ENCODE results near the gene MAP4K5. TPM values are rescaled to one million over a fixed set of nuclear protein-coding genes. Genes with fewer than 3 reads are reported as not detected.
"Not testable (repeated sequence)": the region's sequence is repeated elsewhere in the genome, so short reads cannot be mapped to it uniquely, and the experiment has no call there.

Gene MAP4K5
- total RNA-seq, 4 donors from 2014 or later: 78.9 to 161 (median 101) TPM

DNA sequence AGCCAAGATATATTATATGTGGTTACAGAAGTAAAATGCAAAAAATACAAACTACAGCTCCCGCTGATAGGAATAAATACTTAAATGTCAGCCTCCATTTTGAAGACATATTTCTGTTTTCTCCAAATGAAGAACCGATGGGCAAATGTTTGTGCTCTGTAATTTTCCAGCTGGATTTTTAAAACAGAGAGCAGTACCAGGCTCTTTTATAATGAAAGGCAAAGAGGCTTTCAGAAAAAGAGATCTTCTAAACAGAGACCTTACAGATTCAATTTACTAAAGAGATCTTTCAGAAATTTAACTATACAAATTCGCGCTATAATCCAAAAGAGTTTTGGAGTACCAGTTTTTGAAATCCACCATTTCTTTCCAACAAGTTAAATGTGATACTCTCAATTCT, 19.9 kb downstream of the MAP4K5 start:
- ATAC-seq (ENCODE audit: low FRiP score) (no peak), DNase-seq (ENCODE audit: low spot score) (no peak)
- TF ChIP-seq, protein P1, sequence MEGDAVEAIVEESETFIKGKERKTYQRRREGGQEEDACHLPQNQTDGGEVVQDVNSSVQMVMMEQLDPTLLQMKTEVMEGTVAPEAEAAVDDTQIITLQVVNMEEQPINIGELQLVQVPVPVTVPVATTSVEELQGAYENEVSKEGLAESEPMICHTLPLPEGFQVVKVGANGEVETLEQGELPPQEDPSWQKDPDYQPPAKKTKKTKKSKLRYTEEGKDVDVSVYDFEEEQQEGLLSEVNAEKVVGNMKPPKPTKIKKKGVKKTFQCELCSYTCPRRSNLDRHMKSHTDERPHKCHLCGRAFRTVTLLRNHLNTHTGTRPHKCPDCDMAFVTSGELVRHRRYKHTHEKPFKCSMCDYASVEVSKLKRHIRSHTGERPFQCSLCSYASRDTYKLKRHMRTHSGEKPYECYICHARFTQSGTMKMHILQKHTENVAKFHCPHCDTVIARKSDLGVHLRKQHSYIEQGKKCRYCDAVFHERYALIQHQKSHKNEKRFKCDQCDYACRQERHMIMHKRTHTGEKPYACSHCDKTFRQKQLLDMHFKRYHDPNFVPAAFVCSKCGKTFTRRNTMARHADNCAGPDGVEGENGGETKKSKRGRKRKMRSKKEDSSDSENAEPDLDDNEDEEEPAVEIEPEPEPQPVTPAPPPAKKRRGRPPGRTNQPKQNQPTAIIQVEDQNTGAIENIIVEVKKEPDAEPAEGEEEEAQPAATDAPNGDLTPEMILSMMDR (IDR thresholded peaks at IDR 0.05): no peak

DNA sequence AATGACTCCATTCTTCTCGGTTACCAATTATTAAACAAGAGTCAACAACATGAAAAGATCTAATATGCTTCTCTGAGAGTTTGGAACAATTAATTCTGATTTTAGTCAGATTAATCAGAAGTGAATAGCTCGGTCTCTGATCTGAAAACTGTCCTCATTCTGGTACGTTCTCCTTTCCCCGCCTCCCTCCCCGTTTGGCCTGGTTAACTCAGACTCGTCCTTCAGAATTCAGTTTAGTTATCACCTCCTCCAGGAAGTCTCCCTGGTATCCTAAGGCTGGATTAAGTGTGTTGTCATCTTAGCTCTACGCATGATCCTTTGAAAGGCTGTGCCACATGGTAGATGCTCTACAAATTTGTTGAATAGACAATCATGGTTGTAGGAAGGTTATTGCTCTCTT, 22.2 kb downstream of the MAP4K5 start:
- ATAC-seq (ENCODE audit: low FRiP score) (no peak), DNase-seq (ENCODE audit: low spot score) (no peak)
- TF ChIP-seq, protein P1 (IDR thresholded peaks at IDR 0.05): no peak

DNA sequence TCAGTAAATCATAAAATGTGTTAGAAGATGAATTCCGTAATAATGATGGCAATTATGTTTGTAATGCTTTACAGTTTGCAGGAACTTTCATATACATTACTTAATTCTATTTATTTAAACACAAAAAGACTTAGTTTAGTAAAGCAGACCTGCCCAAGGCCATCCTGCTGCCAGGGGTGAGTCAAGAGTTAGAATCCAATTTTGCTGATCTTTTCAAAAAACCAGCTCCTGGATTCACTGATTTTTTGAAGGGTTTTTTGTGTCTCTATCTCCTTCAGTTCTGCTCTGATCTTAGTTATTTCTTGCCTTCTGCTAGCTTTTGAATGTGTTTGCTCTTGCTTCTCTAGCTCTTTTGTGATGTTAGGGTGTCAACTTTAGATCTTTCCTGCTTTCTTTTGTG, 25.3 kb downstream of the MAP4K5 start:
- DNase-seq (ENCODE audit: low spot score); ATAC-seq (ENCODE audit: low FRiP score): not testable (repeated sequence)

DNA sequence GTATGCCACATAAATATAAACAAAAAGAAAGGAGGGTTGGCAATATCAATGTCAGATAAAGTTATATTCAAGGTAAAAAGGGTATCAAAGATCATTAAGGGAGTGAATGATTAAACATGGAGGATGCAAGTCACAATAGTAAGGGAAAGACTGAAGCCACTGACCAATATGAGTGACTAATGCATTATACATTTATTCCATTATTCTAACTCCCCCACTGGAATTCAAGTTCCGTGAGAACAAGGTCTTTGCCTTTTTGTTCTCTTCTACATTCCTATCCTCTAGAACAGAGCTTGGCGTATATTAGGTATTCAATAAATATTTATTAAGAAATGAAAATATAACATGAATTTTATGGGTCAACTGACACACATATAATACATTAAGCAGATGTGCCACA, 30.7 kb downstream of the MAP4K5 start:
- TF ChIP-seq, protein P1 (IDR thresholded peaks at IDR 0.05): no peak
- ATAC-seq (ENCODE audit: low FRiP score) (no peak), DNase-seq (ENCODE audit: low spot score) (no peak)

DNA sequence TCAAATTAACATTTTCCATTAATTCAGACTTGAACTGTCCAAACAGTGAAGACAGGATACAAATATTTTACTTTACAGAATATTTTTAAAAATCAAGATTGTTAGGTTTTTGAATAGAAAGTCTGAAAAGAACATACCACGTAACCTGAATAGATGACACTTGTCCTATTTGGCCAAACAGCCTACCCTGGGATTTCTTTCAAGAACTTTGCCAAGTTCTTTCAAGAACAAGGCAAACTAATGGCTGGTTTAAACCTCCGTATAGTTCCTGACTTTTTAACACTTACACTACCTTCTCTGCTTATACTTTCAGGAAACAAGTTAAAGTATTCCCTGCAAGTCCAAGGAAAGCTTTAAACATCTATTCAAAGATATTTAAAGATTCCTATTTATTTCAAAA, 35.0 kb downstream of the MAP4K5 start:
- ATAC-seq (ENCODE audit: low FRiP score) (no peak), DNase-seq (ENCODE audit: low spot score) (no peak)

DNA sequence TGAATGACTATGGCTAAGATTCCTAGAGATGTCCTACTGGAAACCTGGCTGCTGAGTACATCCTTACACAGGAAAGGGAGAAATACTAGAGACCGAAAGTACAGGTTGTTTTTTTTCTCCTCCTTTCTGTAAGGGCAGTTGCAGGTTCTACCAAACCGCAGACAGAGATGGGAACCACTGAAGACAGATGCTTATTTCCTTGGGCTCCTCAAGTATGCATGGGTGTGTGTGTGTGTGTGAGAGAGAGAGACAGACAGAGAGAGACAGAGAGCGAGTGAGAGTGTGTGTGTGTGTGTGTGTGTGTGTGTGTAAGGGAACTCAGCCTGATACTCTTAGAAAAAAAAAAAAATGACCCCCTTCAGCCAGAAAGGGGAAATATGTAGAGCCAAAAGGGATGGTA, 42.5 kb downstream of the MAP4K5 start:
- ATAC-seq (ENCODE audit: low FRiP score): no peak
- DNase-seq (ENCODE audit: low spot score): no peak
- TF ChIP-seq, protein P1 (IDR thresholded peaks at IDR 0.05): no peak

More for the DNA sequence above, 35.0 kb downstream of the MAP4K5 start:
- TF ChIP-seq, protein P1 (IDR thresholded peaks at IDR 0.05): no peak

DNA sequence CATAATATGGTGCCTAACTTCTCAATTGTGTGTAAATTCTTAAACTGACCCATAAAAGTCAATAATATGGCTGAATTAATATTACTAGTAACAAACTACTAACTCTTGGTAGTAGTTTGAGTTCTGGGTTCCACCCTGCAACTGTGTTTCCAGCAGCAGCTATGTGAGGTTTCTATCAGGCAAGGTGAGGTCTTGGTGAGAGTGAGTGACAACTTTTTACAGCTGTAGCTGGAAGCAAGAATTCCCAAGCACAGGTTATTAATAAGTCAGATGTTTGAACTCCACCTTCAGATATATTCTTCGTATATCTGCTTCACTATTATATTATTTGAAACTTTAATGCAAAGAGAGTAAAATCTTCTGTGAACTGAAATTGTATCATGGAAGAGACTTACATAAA, 43.8 kb downstream of the MAP4K5 start:
- ATAC-seq (ENCODE audit: low FRiP score) (no peak), DNase-seq (ENCODE audit: low spot score) (no peak)
- TF ChIP-seq, protein P1 (IDR thresholded peaks at IDR 0.05): no peak

DNA sequence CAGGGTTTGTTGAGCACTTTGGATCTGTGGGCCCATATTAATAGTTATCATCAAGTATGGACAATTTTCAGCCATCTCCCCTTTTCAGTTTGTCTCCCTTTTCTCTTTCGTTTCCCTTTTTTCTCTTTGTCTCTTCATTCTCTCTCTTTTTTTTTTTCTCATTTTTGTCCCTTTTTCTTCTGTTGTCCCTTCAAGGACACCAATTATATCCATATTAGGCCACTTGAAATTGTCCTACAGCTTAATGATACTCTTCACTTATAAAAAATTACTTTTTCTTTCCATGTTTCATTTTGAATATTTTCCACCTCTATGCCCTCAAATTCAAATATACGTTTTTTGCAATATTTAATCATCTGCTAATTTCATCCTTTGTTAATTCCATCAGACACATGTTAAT, 53.3 kb downstream of the MAP4K5 start:
- TF ChIP-seq, protein P1 (IDR thresholded peaks at IDR 0.05): no peak
- DNase-seq (ENCODE audit: low spot score) (no peak), ATAC-seq (ENCODE audit: low FRiP score) (no peak)

Data from omental fat pad (tissue), 4 donors.